ENCODE data around the gene TUBG1.
"Not testable (repeated sequence)": the region's sequence is repeated elsewhere in the genome, so short reads cannot be mapped to it uniquely, and the experiment has no call there.

TUBG1 gene

GRCh38 chr17:42598905-42599304 lies 10.6 kb upstream of the TUBG1 start:
- TF ChIP-seq CTCF (IDR thresholded peaks at IDR 0.05; ENCODE audit: unreplicated experiment in 3 of 3) = no peak
- H3K9me3 Mint-ChIP-seq = no peaks in the 10 kb centered on the region
- peaks cover 5% of the 10 kb centered on the region for H3K4me1 Mint-ChIP-seq
- H3K36me3 Mint-ChIP-seq (ENCODE audit: low read depth) = peaks cover 10% of the 10 kb centered on the region
- no peaks in the 10 kb centered on the region for H3K27me3 Mint-ChIP-seq (ENCODE audit: low read depth)
- no peak overlapping the region for H3K27ac Mint-ChIP-seq
- no peak overlapping the region for H3K4me3 Mint-ChIP-seq

- peak overlapping the region in 1 of 3 experiments; percentile 28 for H3K4me3 Mint-ChIP-seq
- H3K27me3 Mint-ChIP-seq (ENCODE audit: low read depth) = no peaks in the 10 kb centered on the region
- peaks cover 17% of the 10 kb centered on the region for H3K36me3 Mint-ChIP-seq (ENCODE audit: low read depth)
- no peaks in the 10 kb centered on the region for H3K9me3 Mint-ChIP-seq
- H3K27ac Mint-ChIP-seq = no peak overlapping the region
- no peak for TF ChIP-seq CTCF (IDR thresholded peaks at IDR 0.05; ENCODE audit: unreplicated experiment in 3 of 3)
- H3K4me1 Mint-ChIP-seq = peaks cover 20% of the 10 kb centered on the region
These were observed 6.2 kb upstream of the TUBG1 start for GRCh38 chr17:42603318-42603717.

- peaks cover 24% of the 10 kb centered on the region for H3K4me1 Mint-ChIP-seq
- H3K36me3 Mint-ChIP-seq (ENCODE audit: low read depth) = peaks cover 24% of the 10 kb centered on the region
- TF ChIP-seq CTCF (IDR thresholded peaks at IDR 0.05; ENCODE audit: unreplicated experiment in 3 of 3) = no peak
- H3K9me3 Mint-ChIP-seq = no peaks in the 10 kb centered on the region
- H3K4me3 Mint-ChIP-seq = peak overlapping the region; percentile 99 to 100 (median 100)
- peak overlapping the region; percentile 74 to 99 (median 88) for H3K27ac Mint-ChIP-seq
- H3K27me3 Mint-ChIP-seq (ENCODE audit: low read depth) = no peaks in the 10 kb centered on the region
These were observed 1.7 kb upstream of the TUBG1 start for GRCh38 chr17:42607769-42608168.

- peaks cover 19% of the 10 kb centered on the region for H3K4me1 Mint-ChIP-seq
- H3K27me3 Mint-ChIP-seq (ENCODE audit: low read depth) = no peaks in the 10 kb centered on the region
- H3K4me3 Mint-ChIP-seq = peak overlapping the region; percentile 99 to 100 (median 100)
- peaks cover 23% of the 10 kb centered on the region for H3K36me3 Mint-ChIP-seq (ENCODE audit: low read depth)
- TF ChIP-seq CTCF (IDR thresholded peaks at IDR 0.05; ENCODE audit: unreplicated experiment in 3 of 3) = no peak
- H3K9me3 Mint-ChIP-seq = no peaks in the 10 kb centered on the region
- peak overlapping the region; percentile 74 to 99 (median 88) for H3K27ac Mint-ChIP-seq
These were observed 940 bp upstream of the TUBG1 start for GRCh38 chr17:42608305-42609181.

GRCh38 chr17:42609814-42610801 lies 625 bp downstream of the TUBG1 start:
- Mint-ChIP-seq H3K4me1 (peaks cover 19% of the 10 kb centered on the region), H3K4me3 (peak overlapping the region; percentile 99 to 100 (median 100)), H3K36me3 (ENCODE audit: low read depth) (peaks cover 27% of the 10 kb centered on the region), H3K27ac (peak overlapping the region; percentile 74 to 99 (median 78))
- H3K9me3 Mint-ChIP-seq; H3K27me3 Mint-ChIP-seq (ENCODE audit: low read depth): not testable (repeated sequence)

GRCh38 chr17:42612013-42612412 lies 2.5 kb downstream of the TUBG1 start:
- H3K4me1 Mint-ChIP-seq = peaks cover 10% of the 10 kb centered on the region

More at GRCh38 chr17:42612013-42612412, 2.5 kb downstream of the TUBG1 start:
- H3K27ac Mint-ChIP-seq = no peak overlapping the region
- H3K27me3 Mint-ChIP-seq (ENCODE audit: low read depth) = no peaks in the 10 kb centered on the region
- TF ChIP-seq CTCF (IDR thresholded peaks at IDR 0.05; ENCODE audit: unreplicated experiment in 3 of 3) = no peak
- H3K36me3 Mint-ChIP-seq (ENCODE audit: low read depth) = peaks cover 34% of the 10 kb centered on the region
- H3K9me3 Mint-ChIP-seq = no peaks in the 10 kb centered on the region
- H3K4me3 Mint-ChIP-seq = peak overlapping the region; percentile 63 to 76 (median 64)

Data from nephron (organoid).